Measurements from ENCODE around the gene SPRR2A.
"Not testable (repeated sequence)": the region's sequence is repeated elsewhere in the genome, so short reads cannot be mapped to it uniquely, and the experiment has no call there.

SPRR2A gene

GRCh38 chr1:153024413-153024812 is 32.9 kb downstream of the SPRR2A start:
- no peak for DNase-seq

GRCh38 chr1:153023109-153023508 is 34.2 kb downstream of the SPRR2A start:
- no peak for DNase-seq

- not testable (repeated sequence) for DNase-seq
Measured at GRCh38 chr1:153022340-153022739, 35.0 kb downstream of the SPRR2A start.

- not testable (repeated sequence) for DNase-seq
Measured at GRCh38 chr1:153021829-153022228, 35.5 kb downstream of the SPRR2A start.

GRCh38 chr1:153011235-153011758 is 46.0 kb downstream of the SPRR2A start:
- DNase-seq, result not testable (repeated sequence)
